IMR-90 (cell line): ENCODE measurements around the gene FADS2.

Experiments
- BHLHE40 ChIP-seq: fragments of 150-350 bp; IDR thresholded peaks from 2 replicates; pipeline ENCODE4 v1.6.1; 2016; ENCODE audit warnings: mild to moderate bottlenecking, low read depth, low read length
- CEBPB ChIP-seq: IDR thresholded peaks from 2 replicates; pipeline ENCODE4 v1.6.1; 2012; ENCODE audit warnings: low read depth, low read length, improper control_type of control experiment
- CTCF ChIP-seq: conservative IDR thresholded peaks from 2 replicates; pipeline ENCODE4 v1.5.1; 2012; ENCODE audit warnings: mild to moderate bottlenecking, low read depth, low read length, improper control_type of control experiment
- MAZ ChIP-seq: IDR thresholded peaks from 2 replicates; pipeline ENCODE4 v1.6.1; 2012; ENCODE audit warnings: low read depth, mild to moderate bottlenecking, low read length, improper control_type of control experiment, moderate library complexity, borderline replicate concordance
- MXI1 ChIP-seq: IDR thresholded peaks from 2 replicates; pipeline ENCODE4 v1.6.1; 2012; ENCODE audit warnings: low read depth, mild to moderate bottlenecking, low read length, moderate library complexity, borderline replicate concordance
- NFE2L2 ChIP-seq: fragments of 150-350 bp; IDR thresholded peaks from 2 replicates; pipeline ENCODE4 v1.6.1; 2016; ENCODE audit warnings: low read depth, mild to moderate bottlenecking, low read length
- POLR2A ChIP-seq: IDR thresholded peaks from 2 replicates; pipeline ENCODE4 v1.6.1; 2012; ENCODE audit warnings: mild to moderate bottlenecking, low read depth, low read length
- RAD21 ChIP-seq: IDR thresholded peaks from 2 replicates; pipeline ENCODE4 v1.6.1; 2012; ENCODE audit warnings: low read length, improper control_type of control experiment
- RCOR1 ChIP-seq: IDR thresholded peaks from 2 replicates; pipeline ENCODE4 v1.6.1; 2012; ENCODE audit warnings: mild to moderate bottlenecking, low read length, improper control_type of control experiment; ENCODE audit not compliant: insufficient replicate concordance
- RFX5 ChIP-seq: IDR thresholded peaks from 2 replicates; pipeline ENCODE4 v1.8.0; 2012; ENCODE audit warnings: low read depth, mild to moderate bottlenecking, low read length, moderate library complexity
- SMC3 ChIP-seq: fragments of 150-350 bp; IDR thresholded peaks from 2 replicates; pipeline ENCODE4 v1.6.1; 2016; ENCODE audit warnings: low read depth, mild to moderate bottlenecking, antibody characterized with exemption, low read length, moderate library complexity
- TF ChIP-seq, protein P1 (sequence below): fragments of 150-350 bp; IDR thresholded peaks from 2 replicates; pipeline ENCODE4 v1.6.1; 2017; ENCODE audit warnings: mild to moderate bottlenecking, antibody characterized with exemption, low read length, low read depth
- TF ChIP-seq, protein P2 (sequence below): fragments of 150-350 bp; IDR thresholded peaks from 2 replicates; pipeline ENCODE4 v1.6.1; 2016; ENCODE audit warnings: low read depth, mild to moderate bottlenecking, low read length, moderate library complexity, borderline replicate concordance

DNA sequence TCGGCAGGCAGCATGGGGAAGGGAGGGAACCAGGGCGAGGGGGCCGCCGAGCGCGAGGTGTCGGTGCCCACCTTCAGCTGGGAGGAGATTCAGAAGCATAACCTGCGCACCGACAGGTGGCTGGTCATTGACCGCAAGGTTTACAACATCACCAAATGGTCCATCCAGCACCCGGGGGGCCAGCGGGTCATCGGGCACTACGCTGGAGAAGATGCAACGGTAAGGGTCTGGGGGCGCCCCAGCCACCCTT lies 204 bp downstream of the FADS2 start:
- TF ChIP-seq CTCF (no peak), MXI1 (no peak), POLR2A (no peak), RAD21 (no peak), RCOR1 (no peak), SMC3 (no peak), BHLHE40 (no peak), RFX5 (no peak), NFE2L2 (no peak), MAZ (no peak), CEBPB (no peak)
- TF ChIP-seq, protein P1, sequence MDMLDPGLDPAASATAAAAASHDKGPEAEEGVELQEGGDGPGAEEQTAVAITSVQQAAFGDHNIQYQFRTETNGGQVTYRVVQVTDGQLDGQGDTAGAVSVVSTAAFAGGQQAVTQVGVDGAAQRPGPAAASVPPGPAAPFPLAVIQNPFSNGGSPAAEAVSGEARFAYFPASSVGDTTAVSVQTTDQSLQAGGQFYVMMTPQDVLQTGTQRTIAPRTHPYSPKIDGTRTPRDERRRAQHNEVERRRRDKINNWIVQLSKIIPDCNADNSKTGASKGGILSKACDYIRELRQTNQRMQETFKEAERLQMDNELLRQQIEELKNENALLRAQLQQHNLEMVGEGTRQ, result no peak
- TF ChIP-seq, protein P2, sequence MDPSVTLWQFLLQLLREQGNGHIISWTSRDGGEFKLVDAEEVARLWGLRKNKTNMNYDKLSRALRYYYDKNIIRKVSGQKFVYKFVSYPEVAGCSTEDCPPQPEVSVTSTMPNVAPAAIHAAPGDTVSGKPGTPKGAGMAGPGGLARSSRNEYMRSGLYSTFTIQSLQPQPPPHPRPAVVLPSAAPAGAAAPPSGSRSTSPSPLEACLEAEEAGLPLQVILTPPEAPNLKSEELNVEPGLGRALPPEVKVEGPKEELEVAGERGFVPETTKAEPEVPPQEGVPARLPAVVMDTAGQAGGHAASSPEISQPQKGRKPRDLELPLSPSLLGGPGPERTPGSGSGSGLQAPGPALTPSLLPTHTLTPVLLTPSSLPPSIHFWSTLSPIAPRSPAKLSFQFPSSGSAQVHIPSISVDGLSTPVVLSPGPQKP, result no peak
